ENCODE results near the gene PPM1B. TPM values are rescaled to one million over a fixed set of nuclear protein-coding genes. Genes with fewer than 3 reads are reported as not detected.

PPM1B gene
- total and polyA plus RNA-seq, 2 of the 4 experiments (the other 2 are of a cell fraction), result 13.4 to 14.7 TPM

GRCh38 chr2:44139741-44140140, 28.9 kb upstream of the PPM1B start:
- Histone ChIP-seq H3K27me3 (ENCODE audit: control insufficient read depth, insufficient read depth, low read length) (no peaks in the 10 kb centered on the region), H4K8ac (ENCODE audit: low read depth in 2 of 2, low read length in 2 of 2) (no peak overlapping the region), H2BK20ac (ENCODE audit: low read depth, low read length) (no peak overlapping the region; the same call in 1 of the 2 replicates), H3K18ac (ENCODE audit: low read depth, low read length) (no peak overlapping the region), H2AFZ (replicated peaks; ENCODE audit: low read length, poor library complexity) (no peak overlapping the region), H3K9me1 (ENCODE audit: insufficient read depth, low read length) (peaks cover 3% of the 10 kb centered on the region), H2AK5ac (ENCODE audit: low read depth, low read length) (no peak overlapping the region), H3K23ac (ENCODE audit: low read depth, low read length) (no peak overlapping the region), H3K56ac (ENCODE audit: extremely low read depth, insufficient read depth, low read length) (no peak overlapping the region), H3K4me1 (ENCODE audit: control insufficient read depth, insufficient read depth, low read length) (peaks cover 8% of the 10 kb centered on the region), H2BK5ac (ENCODE audit: low read depth, low read length, poor library complexity, severe bottlenecking) (no peak overlapping the region), H2AK9ac (replicated peaks; ENCODE audit: low read depth, low read length, poor library complexity) (no peak overlapping the region), H2BK120ac (ENCODE audit: low read depth, low read length) (no peak overlapping the region), H3K9ac (ENCODE audit: low read depth, low read length) (no peak overlapping the region), H3K9me3 (ENCODE audit: control insufficient read depth, insufficient read depth, low read length) (no peaks in the 10 kb centered on the region), H3K4me2 (ENCODE audit: low read depth, low read length) (no peak overlapping the region), H3K4me3 (ENCODE audit: insufficient read depth, low read depth, low read length) (no peak overlapping the region), H3K27ac (ENCODE audit: insufficient read depth, low read length) (no peak overlapping the region), H4K91ac (ENCODE audit: insufficient read depth, low read depth, low read length) (no peak overlapping the region), H3K4ac (ENCODE audit: low read depth, low read length) (no peak overlapping the region), H3K36me3 (ENCODE audit: control insufficient read depth, insufficient read depth, low read length) (no peaks in the 10 kb centered on the region), H4K20me1 (ENCODE audit: insufficient read depth, low read length) (no peaks in the 10 kb centered on the region), H3K79me1 (ENCODE audit: low read depth in 1 of 2, low read length in 2 of 2) (no peaks in the 10 kb centered on the region), H3K14ac (replicated peaks; ENCODE audit: low read depth, low read length) (no peak overlapping the region), H4K5ac (ENCODE audit: low read depth, low read length) (no peak overlapping the region), H2BK15ac (ENCODE audit: low read depth, low read length) (no peak overlapping the region)
- no peak for DNase-seq
- no peak for ATAC-seq (ENCODE audit: low read depth)
- ChIA-PET CTCF (interaction anchor here (0.6 to 0.7 kb wide), 2 partner anchors 21 to 217 kb away, joined by 3 to 5 read pairs; no protein-coding TSS in a partner anchor), POLR2A (ENCODE audit: unreplicated experiment) (no interaction called here)
- WGBS, 2 experiments (ENCODE audit: extremely low coverage in 2 of 2, insufficient read length in 1 of 2), result no CpG with 5 or more reads among the region's 1 CpG
- no TSS peak for BruUV-seq (replicated peaks)
- intact Hi-C loops (cut with micrococcal nuclease) (no loop called here), dilution Hi-C loops (cut with HindIII; ENCODE audit: low sequenced_read_pairs, unreplicated experiment) (no loop called here), in situ Hi-C loops (cut with MboI; ENCODE audit: low sequenced_read_pairs) (no loop called here)
- TF ChIP-seq ELK1 (IDR thresholded peaks at IDR 0.05; ENCODE audit: borderline replicate concordance, low read depth, low read length) (no peak), POLR2A (IDR thresholded peaks at IDR 0.05; ENCODE audit: low read depth, low read length) (no peak), SMC3 (IDR thresholded peaks at IDR 0.05; ENCODE audit: low read depth, low read length) (no peak), RAD21 (IDR thresholded peaks at IDR 0.05; ENCODE audit: low read length) (no peak), CHD1 (IDR thresholded peaks at IDR 0.05; ENCODE audit: low read depth, low read length) (no peak), MAZ (IDR thresholded peaks at IDR 0.05; ENCODE audit: borderline replicate concordance, low read depth, low read length) (no peak), NFE2L2 (IDR thresholded peaks at IDR 0.05; ENCODE audit: low read depth, low read length) (no peak), CEBPB (IDR thresholded peaks at IDR 0.05; ENCODE audit: low read depth, low read length) (no peak), MXI1 (IDR thresholded peaks at IDR 0.05; ENCODE audit: borderline replicate concordance, low read depth, low read length) (no peak), BHLHE40 (IDR thresholded peaks at IDR 0.05; ENCODE audit: low read depth, low read length) (no peak), MAFK (IDR thresholded peaks at IDR 0.05; ENCODE audit: low read depth, low read length) (no peak), RCOR1 (IDR thresholded peaks at IDR 0.05; ENCODE audit: insufficient replicate concordance, low read length) (no peak), USF2 (IDR thresholded peaks at IDR 0.05; ENCODE audit: low read depth, low read length) (no peak), RFX5 (IDR thresholded peaks at IDR 0.05; ENCODE audit: low read depth, low read length) (no peak), FOS (IDR thresholded peaks at IDR 0.05; ENCODE audit: low read depth, low read length) (no peak), CTCF (conservative IDR thresholded peaks at IDR 0.05; ENCODE audit: low read depth, low read length) (no peak)

Measured in IMR-90 (cell line).